Measurements from ENCODE around the gene AGBL1. TPM values are rescaled to one million over a fixed set of nuclear protein-coding genes. Genes with fewer than 3 reads are reported as not detected.

Gene AGBL1
- total RNA-seq, 1 experiment from 2014 or later, result not detected

- no TSS peak for BruUV-seq (replicated peaks)
- CTCF ChIA-PET, result no interaction called here
- POLR2A ChIA-PET, result no interaction called here
Observed at GRCh38 chr15:86608461-86609205, 529.0 kb downstream of the AGBL1 start.

GRCh38 chr15:86609275-86609674 is 529.6 kb downstream of the AGBL1 start:
- no peak for TF ChIP-seq CTCF (IDR thresholded peaks at IDR 0.05; ENCODE audit: insufficient read depth in 1 of 2, low read depth in 1 of 2, low read length in 1 of 2, severe bottlenecking in 1 of 2, unreplicated experiment in 1 of 2)
- CTCF ChIA-PET, result no interaction called here
- H3K9me3 ChIP-seq, result no peaks in the 10 kb centered on the region
- intact Hi-C loops (cut with micrococcal nuclease; ENCODE audit: unreplicated experiment), result no loop called here
- POLR2A ChIA-PET, result no interaction called here
- no peaks in the 10 kb centered on the region for H3K4me1 ChIP-seq
- Mint-ChIP-seq H3K27me3 (ENCODE audit: insufficient read depth, unreplicated experiment) (no peaks in the 10 kb centered on the region), H3K4me3 (ENCODE audit: unreplicated experiment) (no peak overlapping the region), H3K4me1 (ENCODE audit: low read depth, unreplicated experiment) (no peaks in the 10 kb centered on the region), H3K9me3 (ENCODE audit: unreplicated experiment) (no peaks in the 10 kb centered on the region), H3K36me3 (ENCODE audit: insufficient read depth, unreplicated experiment) (no peaks in the 10 kb centered on the region), H3K27ac (ENCODE audit: unreplicated experiment) (no peak overlapping the region)
- no peak for DNase-seq
- no TSS peak for BruUV-seq (replicated peaks)
- H3K36me3 ChIP-seq (ENCODE audit: control insufficient read depth, insufficient read depth, low read length), result no peaks in the 10 kb centered on the region
- no peak overlapping the region for H3K4me3 ChIP-seq (ENCODE audit: low read depth, low read length)
- no peaks in the 10 kb centered on the region for H3K27me3 ChIP-seq (replicated peaks; ENCODE audit: control insufficient read depth, insufficient read depth, low read length)

More at GRCh38 chr15:86608461-86609205, 529.0 kb downstream of the AGBL1 start:
- H3K9me3 ChIP-seq, result no peaks in the 10 kb centered on the region
- no peaks in the 10 kb centered on the region for H3K9me3 Mint-ChIP-seq (ENCODE audit: unreplicated experiment)
- DNase-seq, result no peak
- no peaks in the 10 kb centered on the region for H3K36me3 Mint-ChIP-seq (ENCODE audit: insufficient read depth, unreplicated experiment)
- no peaks in the 10 kb centered on the region for H3K4me1 ChIP-seq
- H3K4me3 Mint-ChIP-seq (ENCODE audit: unreplicated experiment), result no peak overlapping the region
- no peaks in the 10 kb centered on the region for H3K27me3 ChIP-seq (replicated peaks; ENCODE audit: control insufficient read depth, insufficient read depth, low read length)
- H3K36me3 ChIP-seq (ENCODE audit: control insufficient read depth, insufficient read depth, low read length), result no peaks in the 10 kb centered on the region
- H3K27me3 Mint-ChIP-seq (ENCODE audit: insufficient read depth, unreplicated experiment), result no peaks in the 10 kb centered on the region
- H3K4me3 ChIP-seq (ENCODE audit: low read depth, low read length), result no peak overlapping the region
- intact Hi-C loops (cut with micrococcal nuclease; ENCODE audit: unreplicated experiment), result no loop called here
- no peaks in the 10 kb centered on the region for H3K4me1 Mint-ChIP-seq (ENCODE audit: low read depth, unreplicated experiment)
- H3K27ac Mint-ChIP-seq (ENCODE audit: unreplicated experiment), result no peak overlapping the region
- no peak for TF ChIP-seq CTCF (IDR thresholded peaks at IDR 0.05; ENCODE audit: insufficient read depth in 1 of 2, low read depth in 1 of 2, low read length in 1 of 2, severe bottlenecking in 1 of 2, unreplicated experiment in 1 of 2)

GRCh38 chr15:86610038-86610437 is 530.4 kb downstream of the AGBL1 start:
- no peaks in the 10 kb centered on the region for H3K36me3 ChIP-seq (ENCODE audit: control insufficient read depth, insufficient read depth, low read length)
- no peak overlapping the region for H3K4me3 ChIP-seq (ENCODE audit: low read depth, low read length)
- no peaks in the 10 kb centered on the region for H3K27me3 ChIP-seq (replicated peaks; ENCODE audit: control insufficient read depth, insufficient read depth, low read length)
- no peak for DNase-seq
- ChIA-PET CTCF (interaction anchor here (1.2 kb wide), 1 partner anchor 15 kb away, joined by 3 read pairs; no protein-coding TSS in a partner anchor), POLR2A (no interaction called here)
- H3K27me3 Mint-ChIP-seq (ENCODE audit: insufficient read depth, unreplicated experiment), result no peaks in the 10 kb centered on the region
- H3K9me3 Mint-ChIP-seq (ENCODE audit: unreplicated experiment), result peaks cover 6% of the 10 kb centered on the region
- H3K9me3 ChIP-seq, result no peaks in the 10 kb centered on the region
- H3K27ac Mint-ChIP-seq (ENCODE audit: unreplicated experiment), result no peak overlapping the region
- no peak overlapping the region for H3K4me3 Mint-ChIP-seq (ENCODE audit: unreplicated experiment)
- BruUV-seq (replicated peaks), result no TSS peak
- TF ChIP-seq CTCF (IDR thresholded peaks at IDR 0.05; ENCODE audit: insufficient read depth in 1 of 2, low read depth in 1 of 2, low read length in 1 of 2, severe bottlenecking in 1 of 2, unreplicated experiment in 1 of 2), result no peak
- intact Hi-C loops (cut with micrococcal nuclease; ENCODE audit: unreplicated experiment), result no loop called here
- H3K36me3 Mint-ChIP-seq (ENCODE audit: insufficient read depth, unreplicated experiment), result no peaks in the 10 kb centered on the region
- no peaks in the 10 kb centered on the region for H3K4me1 ChIP-seq
- H3K4me1 Mint-ChIP-seq (ENCODE audit: low read depth, unreplicated experiment), result no peaks in the 10 kb centered on the region
